Umbilical cord (tissue), 2 donors: ENCODE results near the gene RERE. TPM values are rescaled to one million over a fixed set of nuclear protein-coding genes. Genes with fewer than 3 reads are reported as not detected.
A peak's percentile ranks its signal among the peaks of the same experiment; 100 is the strongest.

Experiments
- DNase-seq: peaks from one replicate; pipeline ENCODE4 v3.0.0-alpha.2; 2015; ENCODE audit warnings: low spot score
- total RNA-seq: library from RNA; depleted of rRNA; stranded (reverse); fragments of >200 nt; gene quantifications from one replicate; pipeline ENCODE4 v1.2.3, GENCODE V29; 2014; ENCODE audit warnings: low replicate concordance; ENCODE audit not compliant: insufficient read depth

Gene RERE
- total RNA-seq, 1 donor from 2014 or later: 73.9 TPM

GRCh38 chr1:8578132-8578877, 239.1 kb downstream of the RERE start:
- no peak for DNase-seq

DNA sequence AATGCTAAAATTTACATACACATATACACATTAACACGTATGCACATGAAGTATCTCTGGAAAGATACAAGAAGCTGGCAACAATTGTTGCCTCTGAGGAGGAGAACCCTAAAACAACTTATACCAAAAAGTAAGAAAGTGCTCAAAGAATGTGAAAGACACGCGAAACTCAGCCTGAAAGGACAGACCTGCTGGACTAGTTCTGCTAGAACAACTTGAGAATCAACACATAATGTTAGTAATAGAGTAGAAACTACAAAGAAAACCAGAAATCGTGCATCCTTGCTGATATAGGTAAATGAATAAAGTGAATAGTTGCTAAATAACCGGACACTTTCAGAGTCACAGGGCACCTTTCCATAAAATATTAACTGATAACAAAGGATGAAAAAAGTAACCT, 242.5 kb downstream of the RERE start:
- DNase-seq: peak; percentile 38

DNA sequence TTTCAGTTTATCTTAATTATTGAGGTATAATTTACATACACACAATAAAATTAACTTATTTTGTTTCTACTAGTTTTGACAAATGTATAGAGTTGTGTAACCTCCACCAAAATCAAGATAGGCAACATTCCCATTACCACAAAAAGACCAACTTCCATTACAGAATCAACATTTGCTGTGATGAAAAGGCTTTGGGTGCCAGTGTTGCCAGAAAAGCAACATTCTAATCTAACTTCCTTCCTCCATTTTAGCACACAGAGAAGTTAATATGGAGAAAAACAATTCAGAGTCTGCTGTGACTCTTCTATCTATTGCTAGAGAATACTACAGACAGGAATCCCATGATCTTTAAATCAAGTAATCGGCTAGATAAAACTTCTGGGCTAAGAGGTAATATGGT, 245.3 kb downstream of the RERE start:
- DNase-seq: no peak

- DNase-seq: peak; percentile 26
These were observed 246.0 kb downstream of the RERE start for GRCh38 chr1:8571200-8571984.

DNA sequence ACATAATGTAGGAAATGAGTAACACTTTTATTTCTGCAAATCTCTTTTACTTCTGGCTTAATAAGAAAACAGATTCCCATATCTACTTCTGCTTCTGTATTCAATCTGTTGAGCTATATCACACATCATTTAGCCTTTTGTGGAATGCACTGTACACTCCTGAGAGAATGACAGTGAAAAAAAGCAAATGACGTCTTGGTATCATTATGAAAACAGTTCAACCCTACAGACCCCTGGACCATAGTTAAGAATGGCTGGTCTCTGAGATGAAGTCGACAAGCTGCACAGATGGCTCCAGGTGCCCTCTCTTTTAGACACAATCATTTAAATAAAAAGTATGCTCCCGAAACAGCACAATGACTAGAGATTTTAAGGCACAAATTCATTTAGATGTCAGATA, 247.0 kb downstream of the RERE start:
- no peak for DNase-seq

DNA sequence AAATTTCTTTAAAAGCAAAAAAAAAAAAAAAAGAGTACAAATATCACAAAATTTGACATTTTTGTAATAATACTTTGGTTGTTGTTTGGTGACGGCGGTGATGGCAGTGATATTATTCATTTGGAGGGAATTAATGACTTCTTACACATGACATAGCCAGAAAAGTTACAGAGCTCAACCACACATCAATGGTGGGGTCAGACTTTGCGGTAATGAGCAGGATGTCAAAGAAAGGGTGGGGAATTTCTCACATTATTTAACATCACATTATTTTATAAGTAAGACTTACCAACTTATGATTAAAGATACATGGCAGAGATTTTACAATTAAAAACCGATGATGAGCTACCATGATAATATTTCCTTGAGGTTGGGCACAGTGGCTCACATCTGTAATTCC, 248.2 kb downstream of the RERE start:
- no peak for DNase-seq

- DNase-seq: no peak
These were observed 248.6 kb downstream of the RERE start for GRCh38 chr1:8568837-8569236.

GRCh38 chr1:8567146-8567545, 250.3 kb downstream of the RERE start:
- DNase-seq: no peak

DNA sequence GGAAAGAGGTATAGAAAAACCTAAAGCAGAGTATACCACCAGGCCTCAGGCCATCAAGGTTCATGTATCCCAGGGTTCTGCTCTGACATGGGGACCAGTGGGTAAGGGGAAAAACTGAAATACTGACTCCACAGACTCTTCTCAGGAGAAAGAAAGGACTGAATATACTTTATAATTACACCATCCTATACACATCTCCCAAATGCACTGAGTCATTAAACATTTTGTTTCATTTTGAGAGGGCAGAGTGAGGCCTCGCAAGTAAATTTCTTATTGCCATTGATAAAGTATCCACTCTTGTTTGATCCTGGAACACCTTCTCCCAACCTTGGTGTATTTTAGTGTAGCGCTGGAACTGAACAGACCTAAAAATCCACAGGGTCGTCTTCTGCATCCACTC, 251.6 kb downstream of the RERE start:
- no peak for DNase-seq

DNA sequence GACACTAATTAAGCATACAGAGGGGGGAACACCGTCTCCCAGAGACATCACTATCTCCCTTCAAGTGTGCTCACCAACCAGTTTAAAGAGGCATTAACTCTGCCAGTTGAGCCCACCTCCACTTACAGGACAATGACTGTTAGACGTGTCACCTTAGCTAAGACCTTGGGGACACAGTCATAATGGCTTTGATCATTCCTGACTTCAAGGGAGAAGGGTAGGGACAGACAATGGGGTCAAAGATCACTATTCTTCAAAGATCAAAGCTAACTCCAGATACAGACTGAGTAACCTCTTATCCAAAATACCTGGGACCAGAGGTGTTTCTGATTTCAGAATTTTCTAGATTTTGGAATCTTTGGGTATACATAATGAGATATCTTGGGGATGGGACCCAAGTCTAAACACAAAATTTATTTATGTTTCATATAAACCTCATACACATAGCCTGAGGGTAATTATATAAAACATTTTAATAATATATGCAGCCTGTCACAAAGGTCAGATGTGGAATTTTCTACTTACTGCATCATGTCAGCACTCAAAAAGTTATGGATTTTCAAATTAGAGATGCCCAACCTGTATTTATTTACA, 253.4 kb downstream of the RERE start:
- no peak for DNase-seq

DNA sequence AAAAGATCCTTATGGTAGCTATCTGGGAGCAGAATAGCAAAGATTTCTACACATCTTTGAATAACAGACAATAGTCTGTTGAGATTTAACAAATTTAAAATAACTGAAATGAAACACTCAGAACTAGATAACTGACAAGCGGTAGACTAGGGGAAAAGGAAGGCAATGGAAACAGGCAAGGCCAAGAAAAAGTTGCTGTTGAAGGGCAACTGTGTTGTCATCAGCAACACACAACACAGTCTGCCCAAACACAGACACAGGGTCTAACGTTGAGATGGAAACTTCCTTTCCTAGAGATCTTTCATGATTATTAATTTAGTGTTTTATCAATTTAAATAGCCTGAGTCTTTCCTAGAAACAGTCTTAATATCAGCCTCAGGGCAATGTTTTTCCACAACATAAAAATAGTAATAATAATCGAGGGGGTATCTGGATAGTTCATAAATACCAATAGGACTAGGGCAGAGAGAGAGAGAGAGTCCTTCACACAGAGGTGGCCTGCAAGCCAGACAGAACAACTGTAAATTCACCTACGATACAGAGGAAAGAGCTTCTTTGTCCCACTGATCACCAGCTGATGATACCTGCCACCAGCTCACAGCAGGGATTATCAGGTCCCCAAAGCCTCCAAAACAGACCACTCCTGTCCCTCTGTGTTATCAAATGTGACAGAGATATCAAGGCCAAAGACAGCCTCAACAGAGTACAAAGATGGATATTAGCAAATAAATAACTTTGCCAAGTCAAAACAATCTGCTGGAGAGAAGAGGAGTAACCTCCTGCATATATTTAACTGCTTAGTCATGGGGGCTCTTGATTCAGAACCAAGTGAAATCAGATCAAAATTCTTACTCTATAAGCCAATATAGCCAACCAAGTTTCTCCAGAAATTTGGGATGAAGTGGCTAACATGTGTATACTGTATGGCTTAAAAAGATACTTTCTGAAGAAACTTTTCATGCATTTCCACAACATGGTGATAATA, 254.3 kb downstream of the RERE start:
- DNase-seq: no peak

- DNase-seq: no peak
These were observed 255.2 kb downstream of the RERE start for GRCh38 chr1:8562222-8562621.

DNA sequence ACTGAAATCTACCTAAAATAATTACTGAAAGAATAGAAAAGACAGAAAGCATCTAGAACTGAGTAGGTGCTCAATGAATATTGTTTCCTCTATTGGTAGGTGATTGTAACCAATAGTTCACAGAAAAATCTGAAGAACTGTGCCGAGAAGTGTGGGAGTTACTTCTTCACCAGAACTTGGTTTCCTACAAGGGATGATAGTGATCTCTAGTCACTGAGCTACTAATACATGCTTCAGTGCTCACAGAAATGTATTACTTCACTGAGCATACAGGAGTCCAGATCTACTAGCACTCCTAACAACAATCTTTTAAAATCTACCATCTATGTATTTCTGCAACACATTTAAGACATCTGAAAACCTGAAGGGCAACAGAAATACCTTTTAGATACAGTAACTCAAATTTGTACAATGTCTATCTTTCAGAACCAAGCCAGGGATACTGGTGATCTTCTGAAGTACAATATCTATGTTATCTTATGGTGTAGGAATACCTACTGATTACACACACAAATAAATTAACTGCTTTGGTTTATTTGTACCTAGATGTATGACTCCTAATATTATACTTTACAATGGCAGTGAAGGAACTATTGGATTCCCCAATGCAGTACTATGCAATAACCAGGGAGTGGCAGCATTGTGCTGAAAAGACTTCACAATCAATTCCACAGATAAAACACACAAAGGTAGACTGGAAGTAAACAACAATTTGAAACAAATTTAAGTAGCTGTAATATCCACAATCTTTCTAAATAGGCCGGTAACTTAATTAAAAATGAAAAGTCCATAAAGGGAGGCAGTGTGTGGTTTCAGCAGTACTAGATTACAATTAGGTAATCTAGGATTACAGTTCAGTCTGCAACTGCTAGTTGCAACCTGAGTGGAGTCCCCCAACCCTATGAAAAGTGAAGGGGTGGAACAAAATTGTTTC, 256.6 kb downstream of the RERE start:
- DNase-seq: peak; percentile 48

DNA sequence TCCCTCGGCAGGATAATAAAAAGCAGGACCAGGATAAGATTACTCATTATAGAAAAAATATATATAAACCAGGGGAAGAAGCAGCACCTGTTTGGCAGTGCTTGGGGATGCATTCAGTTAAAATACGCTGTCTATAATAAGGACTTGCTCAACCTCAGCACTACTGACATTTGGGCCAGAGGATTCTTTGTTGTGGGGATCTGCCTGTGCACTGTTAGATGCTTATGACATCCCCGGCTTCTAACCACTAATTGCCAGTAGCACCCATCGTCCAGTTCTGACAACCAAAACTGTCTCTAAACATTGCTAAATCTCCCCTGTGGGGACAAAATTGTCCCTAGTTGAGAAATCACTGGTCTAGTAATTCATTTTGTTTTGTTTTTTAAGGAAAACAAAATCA, 257.4 kb downstream of the RERE start:
- DNase-seq: no peak

- no peak for DNase-seq
These were observed 261.9 kb downstream of the RERE start for GRCh38 chr1:8555582-8555981.

DNA sequence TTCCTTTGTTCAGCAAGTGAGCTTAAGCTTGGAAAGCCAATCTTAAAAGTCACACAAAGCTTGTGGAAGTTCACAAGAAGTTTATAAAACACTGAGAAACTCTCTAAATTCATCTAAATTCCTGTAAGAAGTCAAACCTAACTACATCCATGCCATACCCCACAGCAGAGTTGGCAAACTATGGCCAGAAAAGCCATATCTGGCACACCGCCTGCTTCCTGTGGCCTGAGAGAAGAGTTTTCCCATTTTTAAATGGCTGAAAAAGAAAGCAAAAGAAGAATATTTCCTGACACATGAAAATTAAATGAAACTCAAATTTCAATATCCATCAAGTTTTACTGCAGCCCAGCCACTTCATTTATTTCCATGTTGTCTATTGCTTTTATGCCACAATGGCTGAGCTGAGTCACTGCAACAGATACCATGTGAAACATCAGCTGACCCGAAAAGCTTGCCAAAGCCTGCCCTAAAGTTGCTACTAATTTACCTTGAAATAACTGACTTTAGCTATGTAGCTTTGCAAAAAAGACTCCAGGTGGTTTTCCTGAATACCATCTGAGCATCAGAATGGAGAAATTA, 262.4 kb downstream of the RERE start:
- DNase-seq: no peak

DNA sequence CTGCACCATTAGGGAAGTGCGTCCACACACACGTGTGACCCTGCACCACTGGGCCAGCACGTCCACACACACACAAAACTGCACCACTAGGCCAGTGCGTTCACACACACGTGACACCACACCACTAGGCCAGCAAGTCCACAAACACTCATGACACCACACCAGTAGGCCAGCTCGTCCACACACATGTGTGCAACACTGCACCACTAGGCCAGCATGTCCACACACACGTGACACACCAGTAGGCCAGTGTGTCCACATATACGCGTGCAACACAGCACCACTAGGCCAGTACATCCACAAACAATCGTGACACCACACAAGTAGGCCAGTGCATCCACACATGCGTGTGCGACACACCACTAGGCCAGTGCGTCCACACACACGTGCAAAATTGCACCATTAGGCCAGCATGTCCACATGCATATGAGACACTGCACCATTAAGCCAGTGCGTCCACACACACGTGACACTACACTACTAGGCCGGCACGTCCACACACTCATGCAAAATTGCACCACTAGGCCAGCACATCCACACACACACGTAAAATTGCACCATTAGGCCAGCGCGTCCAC, 264.5 kb downstream of the RERE start:
- no peak for DNase-seq

DNA sequence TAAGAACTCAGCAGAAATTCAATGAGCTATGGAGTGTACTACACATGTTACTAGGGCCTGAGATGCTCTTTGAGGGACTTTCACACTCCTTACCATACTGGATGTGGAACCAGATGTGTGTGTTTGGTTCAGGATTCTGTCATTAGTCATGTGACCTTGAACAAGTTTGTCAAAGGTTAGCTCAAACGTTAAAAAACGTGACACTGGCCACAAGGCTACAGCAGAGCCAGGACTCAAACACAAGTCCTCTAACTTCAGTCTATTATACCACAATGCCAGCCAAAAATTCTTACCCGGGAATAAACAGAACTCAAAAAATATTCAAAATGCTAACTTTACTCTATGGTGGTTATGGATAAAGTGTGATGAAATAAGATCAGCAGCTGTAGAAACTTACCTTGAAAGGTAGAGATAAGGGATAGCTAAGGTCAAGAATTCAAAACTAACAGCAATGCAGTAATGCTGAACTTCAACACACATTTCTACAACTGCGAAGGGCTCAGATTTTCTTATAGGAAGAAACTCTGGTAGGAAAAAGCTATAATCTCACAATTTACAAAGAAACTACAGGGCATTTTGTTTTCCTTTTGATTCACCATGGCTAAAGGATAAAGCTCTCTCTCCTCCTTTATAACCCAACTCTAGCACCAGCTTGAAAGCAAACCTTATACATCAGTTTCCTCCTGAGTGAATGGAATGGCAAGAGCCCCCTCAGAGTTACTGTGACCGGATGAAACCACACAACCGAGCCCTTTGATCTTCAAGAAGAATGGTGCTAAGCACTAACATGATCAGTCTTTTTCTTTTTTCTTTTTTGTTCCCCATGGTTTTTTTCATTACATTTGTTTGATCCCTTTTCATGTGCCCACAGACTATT, 265.6 kb downstream of the RERE start:
- DNase-seq: no peak

GRCh38 chr1:8551057-8551456, 266.4 kb downstream of the RERE start:
- no peak for DNase-seq
